HG02852 (cell line): ENCODE data around the gene GLI1.
"Not testable (repeated sequence)": the region's sequence is repeated elsewhere in the genome, so short reads cannot be mapped to it uniquely, and the experiment has no call there.

ENCODE experiments used
- ATAC-seq: cut with Tn5 transposase; IDR thresholded peaks from one replicate; pipeline ENCODE4 v1.9.1; 2021; ENCODE audit warnings: mild to moderate bottlenecking, moderate library complexity; ENCODE audit not compliant: unreplicated experiment

Gene GLI1

DNA sequence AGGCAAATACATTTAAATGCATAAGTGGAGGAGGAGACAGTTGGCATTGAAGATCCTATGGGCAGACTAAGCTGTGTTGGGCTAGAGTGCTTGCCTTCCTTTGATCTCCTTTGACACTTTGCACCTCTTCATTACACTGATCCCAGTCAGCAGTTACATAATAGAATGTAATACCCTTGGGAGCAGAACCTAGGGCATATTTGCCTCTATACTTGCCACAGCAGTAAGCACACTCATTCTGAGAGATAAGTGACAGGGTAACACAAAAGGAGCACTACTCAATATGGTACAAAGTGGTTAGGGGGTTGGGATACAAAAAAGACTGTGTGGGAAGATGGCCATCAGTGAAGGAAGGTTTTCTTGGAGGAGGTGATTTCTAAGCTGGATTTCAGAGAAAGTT is 37.2 kb downstream of the GLI1 start:
- ATAC-seq: no peak

DNA sequence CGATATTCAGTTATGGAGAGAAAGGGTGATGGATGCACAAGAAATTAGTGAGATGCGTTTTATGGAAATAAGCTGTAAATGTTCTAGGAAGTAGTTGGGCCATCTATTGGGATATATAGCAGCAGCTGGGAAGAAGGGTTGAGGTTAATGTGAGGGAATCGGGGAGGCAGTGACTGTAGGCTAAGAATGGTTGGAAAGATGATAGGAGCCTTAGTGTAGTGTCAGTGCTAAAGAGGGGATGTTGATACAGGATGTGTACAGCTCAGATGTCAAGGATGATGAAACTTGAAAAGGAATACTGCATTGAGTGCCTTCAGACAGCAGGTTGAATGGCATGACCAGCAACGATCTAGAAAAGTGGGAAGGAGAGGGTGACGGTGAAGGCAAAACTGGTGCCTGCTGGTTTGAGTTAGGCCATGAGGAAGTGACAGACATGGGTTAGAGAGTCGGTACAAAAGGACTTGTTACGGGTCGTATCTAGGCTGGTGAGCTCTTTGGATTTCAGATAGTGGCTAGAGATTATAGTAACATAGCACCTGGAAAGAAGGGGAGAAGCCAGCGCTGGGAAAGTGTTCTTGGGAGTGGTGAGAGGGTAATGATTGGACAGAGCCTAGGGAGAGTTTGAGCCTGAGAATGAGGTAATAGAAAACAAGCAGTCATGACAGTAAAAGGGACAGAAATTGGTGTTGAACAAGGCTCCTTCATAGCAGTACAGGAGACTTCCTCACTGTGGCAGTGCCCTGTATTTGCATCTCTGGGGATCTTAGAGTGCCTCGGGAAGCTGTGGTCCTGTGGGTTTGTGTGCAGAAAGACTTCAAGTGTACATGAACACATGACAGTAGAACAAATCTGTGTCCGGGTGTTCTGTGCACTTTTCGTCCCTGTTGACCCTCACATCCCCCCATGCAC is 37.9 kb downstream of the GLI1 start:
- no peak for ATAC-seq

DNA sequence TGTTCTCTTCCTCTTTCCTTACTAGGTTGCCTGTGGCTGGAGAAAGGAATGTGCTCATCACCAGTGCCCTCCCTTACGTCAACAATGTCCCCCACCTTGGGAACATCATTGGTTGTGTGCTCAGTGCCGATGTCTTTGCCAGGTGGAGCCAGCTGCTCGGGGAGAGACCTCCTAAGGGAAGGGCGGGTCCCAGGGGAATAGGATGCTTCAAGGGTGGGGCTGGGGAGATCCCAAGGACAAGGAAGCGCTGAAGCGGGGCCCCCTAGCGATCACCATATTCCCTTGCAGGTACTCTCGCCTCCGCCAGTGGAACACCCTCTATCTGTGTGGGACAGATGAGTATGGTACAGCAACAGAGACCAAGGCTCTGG is 38.5 kb downstream of the GLI1 start:
- ATAC-seq: no peak

DNA sequence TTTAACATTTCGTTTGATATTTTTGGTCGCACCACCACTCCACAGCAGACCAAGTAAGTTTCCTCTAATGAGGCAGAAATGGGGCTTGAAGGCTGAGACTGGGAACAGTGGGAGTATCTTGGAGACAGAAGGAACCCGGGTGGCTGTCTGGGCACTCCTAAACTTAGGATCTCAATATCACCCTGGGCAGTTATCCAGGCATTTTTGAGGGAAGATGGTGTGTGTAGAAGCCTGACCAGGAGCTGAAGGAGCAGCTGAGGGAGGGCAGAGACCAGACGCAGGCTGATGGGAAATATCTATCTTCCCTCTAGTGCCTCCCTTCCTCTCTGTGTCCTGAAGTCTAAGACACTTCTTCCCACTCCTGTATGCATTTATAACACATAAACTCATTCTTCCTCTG is 39.0 kb downstream of the GLI1 start:
- no peak for ATAC-seq

DNA sequence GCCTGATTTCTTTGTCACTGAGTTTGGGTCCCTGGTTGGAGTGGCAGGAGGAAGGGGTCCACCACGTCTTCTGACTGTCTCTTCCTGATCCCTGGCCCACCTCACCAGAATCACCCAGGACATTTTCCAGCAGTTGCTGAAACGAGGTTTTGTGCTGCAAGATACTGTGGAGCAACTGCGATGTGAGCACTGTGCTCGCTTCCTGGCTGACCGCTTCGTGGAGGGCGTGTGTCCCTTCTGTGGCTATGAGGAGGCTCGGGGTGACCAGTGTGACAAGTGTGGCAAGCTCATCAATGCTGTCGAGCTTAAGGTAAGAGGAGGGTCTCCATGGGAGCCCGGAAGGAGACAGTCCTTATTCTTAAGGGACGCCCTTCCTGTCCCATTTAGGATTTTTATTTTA is 40.6 kb downstream of the GLI1 start:
- ATAC-seq: no peak

DNA sequence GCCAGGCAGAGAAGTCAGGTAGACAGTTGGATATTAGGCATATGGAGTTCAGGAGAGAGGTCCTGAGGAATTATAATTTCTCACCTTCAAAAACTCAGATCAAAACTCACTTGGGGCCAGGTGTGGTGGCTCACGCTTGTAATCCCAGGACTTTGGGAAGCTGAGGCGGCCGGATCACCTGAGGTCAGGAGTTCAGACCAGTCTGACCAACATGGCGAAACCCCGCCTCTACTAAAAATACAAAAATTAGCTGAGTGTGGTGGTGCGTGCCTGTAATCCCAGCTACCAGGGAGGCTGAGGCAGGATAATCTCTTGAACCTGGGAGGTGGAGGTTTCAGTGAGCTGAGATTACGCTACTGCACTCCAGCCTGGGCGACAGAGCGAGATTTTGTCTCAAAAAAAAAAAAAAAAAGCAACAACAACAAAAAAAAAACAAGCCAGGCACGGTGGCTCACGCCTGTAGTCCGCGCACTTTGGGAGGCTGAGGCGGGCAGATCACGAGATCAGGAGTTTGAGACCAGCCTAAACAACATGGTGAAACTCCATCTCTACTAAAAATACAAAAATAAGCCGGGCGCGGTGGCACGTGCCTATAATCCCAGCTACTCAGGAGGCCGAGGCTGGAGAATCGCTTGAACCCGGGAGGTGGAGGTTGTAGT is 42.9 kb downstream of the GLI1 start:
- not testable (repeated sequence) for ATAC-seq

DNA sequence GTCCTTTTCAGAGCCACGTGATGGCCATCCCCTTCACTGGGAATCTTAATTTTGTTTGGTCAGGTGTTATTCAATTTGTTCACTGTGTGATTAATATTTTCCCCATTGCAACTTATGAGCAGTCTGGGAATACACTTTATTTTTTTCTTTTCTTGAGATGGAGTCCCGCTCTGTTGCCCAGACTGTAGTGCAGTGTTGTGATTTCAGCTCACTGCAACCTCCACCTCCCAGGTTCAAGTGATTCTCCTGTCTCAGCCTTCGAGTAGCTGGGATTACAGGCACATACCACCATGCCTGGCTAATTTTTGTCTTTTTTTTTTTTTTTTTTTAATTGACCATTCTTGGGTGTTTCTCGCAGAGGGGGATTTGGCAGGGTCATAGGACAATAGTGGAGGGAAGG is 47.0 kb downstream of the GLI1 start:
- not testable (repeated sequence) for ATAC-seq

DNA sequence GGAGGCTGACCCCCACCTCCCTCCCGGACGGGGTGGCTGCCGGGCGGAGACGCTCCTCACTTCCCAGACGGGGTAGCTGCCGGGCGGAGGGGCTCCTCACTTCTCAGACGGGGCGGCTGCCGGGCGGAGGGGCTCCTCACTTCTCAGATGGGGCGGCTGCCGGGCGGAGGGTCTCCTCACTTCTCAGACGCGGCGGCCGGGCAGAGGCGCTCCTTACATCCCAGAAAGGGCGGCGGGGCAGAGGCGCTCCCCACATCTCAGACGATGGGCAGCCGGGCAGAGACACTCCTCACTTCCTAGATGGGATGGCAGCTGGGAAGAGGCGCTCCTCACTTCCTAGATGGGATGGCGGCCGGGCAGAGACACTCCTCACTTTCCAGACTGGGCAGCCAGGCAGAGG is 48.2 kb downstream of the GLI1 start:
- ATAC-seq: not testable (repeated sequence)

DNA sequence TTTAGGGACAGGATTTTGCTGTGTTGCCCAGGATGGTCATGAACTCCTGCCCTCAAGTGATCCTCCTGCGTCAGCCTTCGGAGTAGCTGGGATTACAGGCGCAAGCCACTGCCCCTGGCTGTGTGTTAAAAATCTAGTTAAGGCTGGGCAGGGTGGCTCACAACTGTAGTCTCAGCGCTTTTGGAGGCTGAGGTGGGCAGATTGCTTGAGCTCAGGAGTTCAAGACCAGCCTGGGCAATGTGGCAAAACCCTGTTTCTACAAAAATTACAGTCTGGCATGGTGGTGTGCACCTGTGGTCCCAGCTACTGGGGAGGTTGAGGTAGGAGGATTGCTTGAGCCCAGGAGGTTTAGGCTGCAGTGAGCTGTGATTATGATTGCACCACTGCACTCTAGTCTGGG is 51.6 kb downstream of the GLI1 start:
- ATAC-seq: no peak

DNA sequence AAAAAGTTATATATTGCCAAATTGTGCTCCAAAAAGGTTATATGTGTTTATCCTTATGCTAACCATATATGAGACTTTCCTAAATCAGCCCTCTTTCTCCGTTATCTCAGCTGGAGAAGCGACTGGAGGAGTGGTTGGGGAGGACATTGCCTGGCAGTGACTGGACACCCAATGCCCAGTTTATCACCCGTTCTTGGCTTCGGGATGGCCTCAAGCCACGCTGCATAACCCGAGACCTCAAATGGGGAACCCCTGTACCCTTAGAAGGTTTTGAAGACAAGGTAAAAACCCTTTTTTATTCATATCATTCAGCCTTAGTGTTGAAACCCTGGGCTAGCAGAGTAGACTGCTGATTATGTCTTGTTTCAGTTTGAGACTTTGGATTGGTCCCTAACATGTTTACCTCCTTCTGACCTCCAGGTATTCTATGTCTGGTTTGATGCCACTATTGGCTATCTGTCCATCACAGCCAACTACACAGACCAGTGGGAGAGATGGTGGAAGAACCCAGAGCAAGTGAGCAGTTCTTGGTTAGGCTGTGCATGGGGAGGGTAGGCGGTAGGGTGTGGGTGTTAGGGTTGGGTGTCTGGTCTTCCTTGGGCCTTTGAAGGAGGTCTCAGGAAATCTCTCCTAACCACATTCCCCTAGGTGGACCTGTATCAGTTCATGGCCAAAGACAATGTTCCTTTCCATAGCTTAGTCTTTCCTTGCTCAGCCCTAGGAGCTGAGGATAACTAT is 52.2 kb downstream of the GLI1 start:
- no peak for ATAC-seq

DNA sequence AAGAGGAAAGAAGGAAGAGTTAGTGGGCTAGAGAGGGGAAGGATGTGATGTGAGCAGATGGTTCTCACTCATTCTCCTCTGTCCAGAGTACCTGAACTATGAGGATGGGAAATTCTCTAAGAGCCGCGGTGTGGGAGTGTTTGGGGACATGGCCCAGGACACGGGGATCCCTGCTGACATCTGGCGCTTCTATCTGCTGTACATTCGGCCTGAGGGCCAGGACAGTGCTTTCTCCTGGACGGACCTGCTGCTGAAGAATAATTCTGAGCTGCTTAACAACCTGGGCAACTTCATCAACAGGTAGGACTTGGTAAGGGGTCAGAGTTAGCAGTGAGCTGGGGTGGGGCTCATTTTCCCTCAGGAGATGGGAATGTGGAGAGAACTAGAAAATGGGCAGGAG is 53.1 kb downstream of the GLI1 start:
- ATAC-seq: no peak

DNA sequence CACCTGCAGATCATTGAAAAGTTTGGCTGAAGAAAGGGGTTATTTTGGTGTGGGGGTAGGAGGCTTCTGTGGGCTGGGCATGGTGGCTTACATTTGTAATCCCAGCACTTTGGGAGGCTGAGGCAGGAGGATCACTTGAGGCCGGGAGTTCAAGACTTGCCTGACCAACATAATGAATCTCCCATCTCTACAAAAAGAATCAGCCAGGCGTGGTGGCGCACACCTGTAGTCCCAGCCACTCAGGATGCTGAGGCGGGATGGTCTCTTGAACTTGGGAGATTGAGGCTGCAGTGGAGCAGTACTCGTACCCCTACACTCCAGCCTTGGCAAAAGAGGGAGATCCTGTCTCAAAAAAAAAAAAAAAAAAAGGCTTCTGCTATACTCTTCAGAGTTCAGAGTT is 53.7 kb downstream of the GLI1 start:
- no peak for ATAC-seq

DNA sequence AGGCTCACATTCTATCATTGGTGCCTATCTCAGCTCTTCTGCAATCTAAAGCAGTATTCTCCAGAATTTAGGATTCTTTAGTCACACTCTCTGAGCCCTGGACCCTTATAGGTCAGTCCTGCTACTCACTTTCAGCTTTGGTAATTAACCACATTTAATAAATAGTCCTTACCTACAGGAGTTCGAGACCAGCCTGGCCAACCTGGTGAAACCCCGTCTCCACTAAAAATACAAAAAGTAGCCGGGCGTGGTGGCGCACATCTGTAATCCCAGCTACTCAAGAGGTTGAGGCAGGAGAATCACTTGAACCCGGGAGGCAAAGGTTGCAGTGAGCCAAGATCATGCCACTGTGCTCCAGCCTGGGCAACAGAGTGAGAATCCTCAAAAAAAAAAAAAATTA is 54.1 kb downstream of the GLI1 start:
- ATAC-seq: not testable (repeated sequence)

DNA sequence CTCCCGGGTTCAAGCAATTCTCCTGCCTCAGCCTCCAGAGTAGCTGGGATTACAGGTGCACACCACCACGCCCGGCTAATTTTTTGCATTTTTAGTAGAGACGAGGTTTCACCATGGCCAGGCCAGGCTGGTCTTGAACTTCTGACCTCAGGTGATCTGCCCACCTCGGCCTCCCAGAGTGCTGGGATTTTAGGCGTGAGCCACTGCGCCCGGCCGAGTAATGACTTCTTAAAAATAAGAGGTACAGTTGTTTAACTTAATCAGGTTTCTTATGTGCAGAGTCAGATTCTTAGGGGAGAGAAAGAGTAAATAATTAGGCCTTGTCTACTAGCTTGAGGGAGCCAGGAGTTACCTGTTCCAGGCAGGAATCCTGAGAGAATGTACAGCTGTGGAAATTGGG is 54.7 kb downstream of the GLI1 start:
- not testable (repeated sequence) for ATAC-seq

DNA sequence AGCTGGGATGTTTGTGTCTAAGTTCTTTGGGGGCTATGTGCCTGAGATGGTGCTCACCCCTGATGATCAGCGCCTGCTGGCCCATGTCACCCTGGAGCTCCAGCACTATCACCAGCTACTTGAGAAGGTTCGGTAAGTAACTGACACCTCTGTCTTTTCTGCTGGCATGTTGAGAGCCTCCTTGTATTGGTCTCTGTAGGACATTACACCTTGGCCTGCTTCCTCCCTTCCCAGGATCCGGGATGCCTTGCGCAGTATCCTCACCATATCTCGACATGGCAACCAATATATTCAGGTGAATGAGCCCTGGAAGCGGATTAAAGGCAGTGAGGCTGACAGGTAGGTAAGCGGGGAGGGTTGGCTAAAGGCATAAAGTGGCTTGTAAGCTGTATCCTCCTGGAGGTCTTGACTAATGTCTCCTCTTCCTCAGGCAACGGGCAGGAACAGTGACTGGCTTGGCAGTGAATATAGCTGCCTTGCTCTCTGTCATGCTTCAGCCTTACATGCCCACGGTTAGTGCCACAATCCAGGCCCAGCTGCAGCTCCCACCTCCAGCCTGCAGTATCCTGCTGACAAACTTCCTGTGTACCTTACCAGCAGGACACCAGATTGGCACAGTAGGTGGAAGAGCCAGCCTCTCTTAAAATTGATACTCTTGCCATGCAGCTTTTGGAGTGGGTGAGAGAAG is 55.3 kb downstream of the GLI1 start:
- no peak for ATAC-seq

DNA sequence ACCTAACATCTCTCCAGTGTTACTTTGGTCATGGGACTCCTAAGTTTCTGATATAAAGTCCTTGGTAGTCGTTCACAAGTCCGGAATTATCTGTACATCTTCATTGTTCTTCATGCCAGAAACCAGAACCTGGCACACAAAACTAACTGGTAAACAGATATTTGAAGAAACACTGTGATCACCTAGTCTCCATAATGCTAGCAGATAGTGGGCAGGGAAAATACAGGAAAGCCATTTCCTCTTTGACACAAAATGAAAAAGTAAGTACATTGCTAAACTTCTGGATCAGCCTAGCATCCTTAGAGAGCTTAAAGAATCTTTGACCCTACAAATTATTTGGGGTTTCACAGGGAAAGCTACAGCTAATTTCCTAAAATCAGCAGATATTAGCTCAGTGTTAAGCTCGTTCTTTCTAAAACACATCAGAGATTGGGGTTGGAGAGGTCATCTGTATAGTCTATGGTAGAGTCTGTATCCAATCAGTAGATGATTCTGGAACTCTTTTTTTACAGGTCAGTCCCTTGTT is 55.9 kb downstream of the GLI1 start:
- no peak for ATAC-seq

DNA sequence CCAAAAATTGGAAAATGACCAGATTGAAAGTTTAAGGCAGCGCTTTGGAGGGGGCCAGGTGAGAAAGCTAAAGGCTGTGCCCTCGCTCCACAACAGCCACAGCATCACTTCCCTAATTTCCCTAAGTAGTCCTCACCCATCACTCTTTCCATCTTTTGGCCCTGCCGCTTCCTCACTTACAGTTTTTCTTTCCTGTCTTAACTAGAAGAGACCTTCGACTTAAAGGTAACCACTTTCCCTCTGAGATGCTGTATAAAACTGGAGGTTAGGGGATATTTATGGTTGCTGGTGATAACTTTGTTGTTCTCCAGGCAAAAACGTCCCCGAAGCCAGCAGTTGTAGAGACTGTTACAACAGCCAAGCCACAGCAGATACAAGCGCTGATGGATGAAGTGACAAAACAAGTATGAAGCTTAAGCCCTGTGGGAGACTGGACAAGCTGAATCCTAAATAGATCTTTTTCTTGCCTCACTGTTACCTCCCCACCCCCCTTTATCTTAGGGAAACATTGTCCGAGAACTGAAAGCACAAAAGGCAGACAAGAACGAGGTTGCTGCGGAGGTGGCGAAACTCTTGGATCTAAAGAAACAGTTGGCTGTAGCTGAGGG is 56.5 kb downstream of the GLI1 start:
- no peak for ATAC-seq

DNA sequence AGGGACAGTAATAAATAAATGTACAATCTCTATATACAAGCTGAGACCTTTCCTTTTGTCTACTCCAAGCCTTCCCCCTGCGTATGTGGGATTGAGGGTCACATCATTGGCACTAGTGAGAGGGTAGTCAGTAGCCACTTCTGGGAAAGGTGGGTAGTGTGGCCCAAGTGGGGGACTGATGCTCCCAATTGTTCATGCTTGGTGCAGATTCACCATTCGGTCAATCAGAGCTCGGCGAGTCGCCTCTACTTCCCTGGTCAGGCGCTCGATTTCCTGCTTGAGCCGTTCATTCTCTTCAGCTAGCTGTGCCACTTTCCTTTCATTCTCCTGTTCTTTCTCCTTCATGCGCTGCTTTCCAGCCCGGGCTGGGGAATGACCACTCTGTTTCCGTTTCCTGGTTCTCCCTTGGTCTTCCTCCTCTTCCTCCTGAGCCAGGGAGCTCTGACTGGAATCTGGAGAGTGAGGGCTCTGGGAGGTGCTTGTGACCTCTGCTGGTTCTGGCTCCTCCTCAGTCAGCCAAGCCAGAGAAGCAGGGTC is 57.1 kb downstream of the GLI1 start:
- no peak for ATAC-seq

DNA sequence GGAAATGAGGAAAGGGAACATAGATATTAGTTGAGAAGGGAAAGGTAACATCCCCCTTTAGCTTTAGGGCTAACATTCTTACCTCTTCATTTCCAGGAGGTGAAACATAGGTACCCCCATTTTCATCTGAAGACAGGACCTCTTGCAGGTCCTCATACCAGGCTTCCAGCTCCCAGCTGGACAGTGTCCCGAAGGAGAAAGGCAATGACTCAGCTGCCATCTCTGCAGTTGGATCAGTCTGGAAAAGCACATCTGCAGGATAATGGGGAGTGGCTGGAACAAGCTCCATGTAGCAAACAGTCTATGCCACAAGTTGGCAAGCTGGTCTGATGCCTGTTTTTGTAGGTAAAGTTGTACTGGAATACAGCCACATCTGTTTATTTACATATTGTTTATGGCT is 57.6 kb downstream of the GLI1 start:
- ATAC-seq: no peak

DNA sequence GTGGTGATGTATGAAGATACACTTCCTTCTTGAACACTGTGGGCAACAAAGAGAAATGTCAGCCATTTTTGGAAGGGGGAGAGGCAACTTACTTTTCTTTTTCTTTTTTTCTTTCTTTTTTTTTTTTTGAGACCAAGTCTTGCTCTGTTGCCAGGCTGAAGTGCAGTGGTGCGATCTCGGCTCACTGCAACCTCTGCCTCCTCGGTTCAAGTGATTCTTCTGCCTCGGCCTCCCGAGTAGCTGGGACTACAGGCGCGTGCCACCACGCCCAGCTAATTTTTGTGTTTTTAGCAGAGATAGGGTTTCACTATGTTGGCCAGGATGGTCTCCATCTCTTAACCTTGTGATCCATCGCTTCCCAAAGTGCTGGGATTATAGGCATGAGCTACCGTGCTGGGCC is 58.1 kb downstream of the GLI1 start:
- ATAC-seq: not testable (repeated sequence)
